ENCODE results near the gene LCMT1. TPM values are rescaled to one million over a fixed set of nuclear protein-coding genes. Genes with fewer than 3 reads are reported as not detected.

LCMT1 gene
- total RNA-seq, 1 experiment from 2014 or later = 86.3 TPM

GRCh38 chr16:25157271-25157875, 45.8 kb downstream of the LCMT1 start:
- Mint-ChIP-seq H3K27ac (no peak overlapping the region), H3K4me1 (no peaks in the 10 kb centered on the region), H3K4me3 (no peak overlapping the region), H3K9me3 (no peaks in the 10 kb centered on the region), H3K36me3 (peaks cover 52% of the 10 kb centered on the region), H3K27me3 (ENCODE audit: low read depth) (no peaks in the 10 kb centered on the region)
- ATAC-seq (no peak), DNase-seq (ENCODE audit: low spot score) (no peak)
- TF ChIP-seq, protein P1, sequence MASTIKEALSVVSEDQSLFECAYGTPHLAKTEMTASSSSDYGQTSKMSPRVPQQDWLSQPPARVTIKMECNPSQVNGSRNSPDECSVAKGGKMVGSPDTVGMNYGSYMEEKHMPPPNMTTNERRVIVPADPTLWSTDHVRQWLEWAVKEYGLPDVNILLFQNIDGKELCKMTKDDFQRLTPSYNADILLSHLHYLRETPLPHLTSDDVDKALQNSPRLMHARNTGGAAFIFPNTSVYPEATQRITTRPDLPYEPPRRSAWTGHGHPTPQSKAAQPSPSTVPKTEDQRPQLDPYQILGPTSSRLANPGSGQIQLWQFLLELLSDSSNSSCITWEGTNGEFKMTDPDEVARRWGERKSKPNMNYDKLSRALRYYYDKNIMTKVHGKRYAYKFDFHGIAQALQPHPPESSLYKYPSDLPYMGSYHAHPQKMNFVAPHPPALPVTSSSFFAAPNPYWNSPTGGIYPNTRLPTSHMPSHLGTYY (CRISPR knock-in tag; IDR thresholded peaks at IDR 0.05) = no peak
- TF ChIP-seq MLX (CRISPR knock-in tag; IDR thresholded peaks at IDR 0.05) (no peak), GTF2I (CRISPR knock-in tag; conservative IDR thresholded peaks at IDR 0.05) (no peak), FOXP1 (CRISPR knock-in tag; IDR thresholded peaks at IDR 0.05; ENCODE audit: borderline replicate concordance) (no peak), E2F5 (CRISPR knock-in tag; IDR thresholded peaks at IDR 0.05) (no peak), ATF1 (CRISPR knock-in tag; IDR thresholded peaks at IDR 0.05) (no peak), OVOL2 (CRISPR knock-in tag; IDR thresholded peaks at IDR 0.05; ENCODE audit: borderline replicate concordance) (no peak), ZNF232 (CRISPR knock-in tag; IDR thresholded peaks at IDR 0.05) (no peak), ZNF416 (CRISPR knock-in tag; IDR thresholded peaks at IDR 0.05) (no peak), USF2 (CRISPR knock-in tag; IDR thresholded peaks at IDR 0.05) (no peak), ZNF121 (CRISPR knock-in tag; IDR thresholded peaks at IDR 0.05) (no peak), JAZF1 (CRISPR knock-in tag; IDR thresholded peaks at IDR 0.05) (no peak), CREM (CRISPR knock-in tag; IDR thresholded peaks at IDR 0.05) (no peak), TP53 (CRISPR knock-in tag; IDR thresholded peaks at IDR 0.05) (no peak), RORB (CRISPR knock-in tag; IDR thresholded peaks at IDR 0.05) (no peak)
- CTCF ChIA-PET = interaction anchor here (1.6 kb wide), 1 partner anchor 68 kb away, joined by 3 read pairs; no protein-coding TSS in a partner anchor
- POLR2A ChIA-PET = interaction anchor here (0.7 kb wide), 1 partner anchor 178 kb away, joined by 3 read pairs; no protein-coding TSS in a partner anchor

DNA sequence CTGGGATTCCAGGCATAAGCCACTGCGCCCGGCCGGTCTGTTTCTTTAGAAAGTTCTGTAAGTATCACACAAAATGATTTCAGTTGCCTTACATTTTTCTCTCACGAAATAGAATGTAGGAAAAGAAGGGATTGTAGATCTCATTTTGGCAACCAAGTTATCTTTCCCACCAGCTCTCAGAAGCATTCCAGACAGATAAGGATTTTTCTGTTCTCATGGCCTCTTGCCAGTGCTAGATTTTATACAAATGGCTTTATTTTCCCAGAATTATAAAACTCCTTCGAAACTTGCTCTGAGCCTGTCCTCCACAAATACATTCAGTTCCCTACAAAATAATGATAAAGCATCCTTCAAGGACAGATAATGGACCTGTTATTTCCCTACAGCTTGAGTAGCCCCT, 46.9 kb downstream of the LCMT1 start:
- ChIA-PET CTCF (interaction anchor here (1.6 kb wide), 1 partner anchor 67 kb away, joined by 3 read pairs; no protein-coding TSS in a partner anchor), POLR2A (no interaction called here)
- Mint-ChIP-seq H3K27ac (no peak overlapping the region), H3K36me3 (peaks cover 43% of the 10 kb centered on the region), H3K4me1 (no peaks in the 10 kb centered on the region), H3K27me3 (ENCODE audit: low read depth) (no peaks in the 10 kb centered on the region), H3K9me3 (no peaks in the 10 kb centered on the region), H3K4me3 (no peak overlapping the region)
- no peak for ATAC-seq
- DNase-seq (ENCODE audit: low spot score) = no peak
- TF ChIP-seq SMAD3 (CRISPR knock-in tag; IDR thresholded peaks at IDR 0.05; ENCODE audit: borderline replicate concordance) = no peak
- no peak for TF ChIP-seq PRDM15 (CRISPR knock-in tag; IDR thresholded peaks at IDR 0.05)
- TF ChIP-seq MAX (CRISPR knock-in tag; IDR thresholded peaks at IDR 0.05) = no peak
- no peak for TF ChIP-seq ZBTB21 (CRISPR knock-in tag; IDR thresholded peaks at IDR 0.05; ENCODE audit: borderline replicate concordance)
- TF ChIP-seq FOXK1 (CRISPR knock-in tag; IDR thresholded peaks at IDR 0.05) = no peak
- no peak for TF ChIP-seq ATF1 (CRISPR knock-in tag; IDR thresholded peaks at IDR 0.05)
- no peak for TF ChIP-seq E2F4 (CRISPR knock-in tag; IDR thresholded peaks at IDR 0.05; ENCODE audit: borderline replicate concordance, low read depth)
- no peak for TF ChIP-seq ZNF138 (CRISPR knock-in tag; conservative IDR thresholded peaks at IDR 0.05)
- no peak for TF ChIP-seq HMGA2 (CRISPR knock-in tag; IDR thresholded peaks at IDR 0.05)
- TF ChIP-seq ZNF423 (CRISPR knock-in tag; IDR thresholded peaks at IDR 0.05) = no peak
- TF ChIP-seq ZNF671 (CRISPR knock-in tag; IDR thresholded peaks at IDR 0.05) = no peak
- TF ChIP-seq, protein P2, sequence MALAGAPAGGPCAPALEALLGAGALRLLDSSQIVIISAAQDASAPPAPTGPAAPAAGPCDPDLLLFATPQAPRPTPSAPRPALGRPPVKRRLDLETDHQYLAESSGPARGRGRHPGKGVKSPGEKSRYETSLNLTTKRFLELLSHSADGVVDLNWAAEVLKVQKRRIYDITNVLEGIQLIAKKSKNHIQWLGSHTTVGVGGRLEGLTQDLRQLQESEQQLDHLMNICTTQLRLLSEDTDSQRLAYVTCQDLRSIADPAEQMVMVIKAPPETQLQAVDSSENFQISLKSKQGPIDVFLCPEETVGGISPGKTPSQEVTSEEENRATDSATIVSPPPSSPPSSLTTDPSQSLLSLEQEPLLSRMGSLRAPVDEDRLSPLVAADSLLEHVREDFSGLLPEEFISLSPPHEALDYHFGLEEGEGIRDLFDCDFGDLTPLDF (CRISPR knock-in tag; IDR thresholded peaks at IDR 0.05) = no peak
